Activated CD8-positive, alpha-beta T cell treated with anti-CD3 and anti-CD28 coated beads, Interleukin-2, amount 10 ng/mL, durations not matched to agents 7 days and 5 days (primary cell): ENCODE results near the gene WFIKKN2. TPM values are rescaled to one million over a fixed set of nuclear protein-coding genes. Genes with fewer than 3 reads are reported as not detected.
"Not testable (repeated sequence)": the region's sequence is repeated elsewhere in the genome, so short reads cannot be mapped to it uniquely, and the experiment has no call there.

Experiments
- ATAC-seq: fragments of 150-1000 bp; cut with Tn5 transposase; one replicate; pipeline ENCODE4 v1.10.0; 2021; ENCODE audit warnings: moderate library complexity
- CTCF ChIA-PET: fragments of 350-600 bp; sonication (Branson Sonifier 250); formaldehyde crosslinking; loops from one replicate; lab custom pipeline; 2021; ENCODE audit warnings: antibody characterized with exemption; lab: Charles Lee
- POLR2A ChIA-PET: fragments of 350-600 bp; sonication (Branson Sonifier 250); formaldehyde crosslinking; loops from one replicate; lab custom pipeline; 2021; ENCODE audit warnings: antibody characterized with exemption; lab: Charles Lee
- DNase-seq: peaks from one replicate; pipeline ENCODE4 v3.0.0-alpha.2; 2020
- H3K27ac Mint-ChIP-seq: one replicate; pipeline ENCODE4 v1.8.0; 2021; ENCODE audit warnings: mild to moderate bottlenecking, mixed read lengths
- H3K27me3 Mint-ChIP-seq: one replicate; pipeline ENCODE4 v1.8.0; 2021; ENCODE audit warnings: low read depth, mixed read lengths
- H3K36me3 Mint-ChIP-seq: one replicate; pipeline ENCODE4 v1.8.0; 2021; ENCODE audit warnings: low read depth, mixed read lengths
- H3K4me1 Mint-ChIP-seq: one replicate; pipeline ENCODE4 v1.8.0; 2021; ENCODE audit warnings: low read depth, mixed read lengths
- H3K4me3 Mint-ChIP-seq: one replicate; pipeline ENCODE4 v1.8.0; 2021; ENCODE audit warnings: mild to moderate bottlenecking, mixed read lengths
- H3K9me3 Mint-ChIP-seq: one replicate; pipeline ENCODE4 v1.8.0; 2022; ENCODE audit warnings: mixed read lengths; ENCODE audit not compliant: insufficient read depth
- total RNA-seq, 2 experiments: library from RNA; stranded (reverse); gene quantifications; one replicate each; pipeline ENCODE4 v1.2.3, GENCODE V29; 2021

The WFIKKN2 gene
- total RNA-seq, 2 experiments from 2014 or later, result not detected

DNA sequence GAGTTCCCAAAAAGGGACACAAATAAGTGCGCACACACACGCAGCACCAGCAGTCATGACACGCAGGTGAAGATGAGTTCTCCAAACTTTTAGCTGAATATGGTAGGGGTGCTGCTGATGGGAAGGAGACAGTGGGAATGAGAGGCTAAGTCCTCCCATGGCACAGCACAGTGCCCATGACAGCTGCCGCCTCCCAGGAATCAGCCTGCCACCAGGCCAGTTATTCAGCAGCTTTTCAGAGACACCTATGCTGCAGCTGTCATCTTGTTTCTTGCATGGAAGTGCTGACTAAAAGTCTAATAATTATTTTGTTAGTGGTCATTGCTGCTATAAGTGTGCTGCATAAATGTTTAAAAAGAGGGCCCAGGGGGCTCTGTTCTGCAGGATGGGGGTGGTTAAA is 12.2 kb downstream of the WFIKKN2 start:
- CTCF ChIA-PET, result interaction anchor here (1.8 to 10.3 kb wide), 2 partner anchors 64 to 105 kb away, joined by 6 to 351 read pairs; no protein-coding TSS in a partner anchor
- Mint-ChIP-seq H3K27me3 (no peaks in the 10 kb centered on the region), H3K27ac (no peak overlapping the region), H3K4me1 (peaks cover 11% of the 10 kb centered on the region), H3K9me3 (no peaks in the 10 kb centered on the region), H3K4me3 (no peak overlapping the region), H3K36me3 (no peaks in the 10 kb centered on the region)
- no peak for DNase-seq
- POLR2A ChIA-PET, result no interaction called here
- ATAC-seq, result no peak

DNA sequence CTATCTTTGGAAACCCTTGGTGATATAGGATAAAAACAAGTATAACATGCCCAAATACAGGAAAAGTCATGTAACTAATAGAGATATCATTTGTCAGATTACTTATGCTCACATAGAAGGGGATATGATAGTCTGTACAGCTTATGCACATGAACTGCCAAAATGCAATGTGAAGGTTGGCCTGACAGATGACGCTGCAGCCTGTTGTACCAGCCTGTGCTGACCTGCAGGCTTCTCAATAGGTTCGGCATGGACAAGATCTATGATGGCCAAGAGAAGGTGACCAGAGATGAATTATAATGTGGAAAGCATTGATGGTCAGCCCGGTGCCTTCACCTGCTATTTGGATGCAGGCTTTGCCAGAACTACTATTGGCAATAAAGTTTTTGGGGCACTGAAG is 12.7 kb downstream of the WFIKKN2 start:
- DNase-seq (no peak), ATAC-seq (no peak)
- H3K36me3 Mint-ChIP-seq, result no peaks in the 10 kb centered on the region
- no peak overlapping the region for H3K27ac Mint-ChIP-seq
- no peak overlapping the region for H3K4me3 Mint-ChIP-seq
- H3K27me3 Mint-ChIP-seq, result no peaks in the 10 kb centered on the region
- no peaks in the 10 kb centered on the region for H3K9me3 Mint-ChIP-seq
- peaks cover 15% of the 10 kb centered on the region for H3K4me1 Mint-ChIP-seq
- POLR2A ChIA-PET, result interaction anchor here (1.3 kb wide), 1 partner anchor 11 kb away, joined by 3 read pairs; no protein-coding TSS in a partner anchor
- CTCF ChIA-PET, result interaction anchor here (1.3 to 10.3 kb wide), 4 partner anchors 65 to 153 kb away, joined by 5 to 351 read pairs (median 7); no protein-coding TSS in a partner anchor

DNA sequence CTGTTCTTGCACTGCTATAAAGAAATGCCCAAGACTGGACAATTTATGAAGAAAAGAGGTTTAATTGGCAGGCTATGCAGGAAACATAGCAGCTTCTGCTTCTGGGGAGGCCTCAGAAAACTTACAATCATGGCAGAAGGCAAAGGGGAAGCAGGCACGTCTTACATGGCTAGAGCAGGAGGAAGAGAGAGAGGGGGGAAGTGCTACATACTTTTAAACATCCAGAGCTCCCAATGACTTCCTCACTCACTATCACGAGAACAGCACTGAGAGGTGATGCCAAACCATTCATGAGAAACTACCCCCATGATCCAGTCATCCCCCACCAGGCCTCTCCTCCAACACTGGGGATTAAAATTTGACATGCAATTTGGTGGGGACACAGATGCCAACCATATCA is 13.3 kb downstream of the WFIKKN2 start:
- ATAC-seq (no peak), DNase-seq (no peak)
- CTCF ChIA-PET, result interaction anchor here (1.3 to 10.3 kb wide), 4 partner anchors 63 to 152 kb away, joined by 3 to 351 read pairs (median 6); no protein-coding TSS in a partner anchor
- peaks cover 6% of the 10 kb centered on the region for H3K27me3 Mint-ChIP-seq
- H3K9me3 Mint-ChIP-seq, result no peaks in the 10 kb centered on the region
- H3K27ac Mint-ChIP-seq, result no peak overlapping the region
- no peaks in the 10 kb centered on the region for H3K36me3 Mint-ChIP-seq
- no peak overlapping the region for H3K4me3 Mint-ChIP-seq
- POLR2A ChIA-PET, result interaction anchor here (1.3 kb wide), 1 partner anchor 10 kb away, joined by 3 read pairs; no protein-coding TSS in a partner anchor
- peaks cover 15% of the 10 kb centered on the region for H3K4me1 Mint-ChIP-seq

DNA sequence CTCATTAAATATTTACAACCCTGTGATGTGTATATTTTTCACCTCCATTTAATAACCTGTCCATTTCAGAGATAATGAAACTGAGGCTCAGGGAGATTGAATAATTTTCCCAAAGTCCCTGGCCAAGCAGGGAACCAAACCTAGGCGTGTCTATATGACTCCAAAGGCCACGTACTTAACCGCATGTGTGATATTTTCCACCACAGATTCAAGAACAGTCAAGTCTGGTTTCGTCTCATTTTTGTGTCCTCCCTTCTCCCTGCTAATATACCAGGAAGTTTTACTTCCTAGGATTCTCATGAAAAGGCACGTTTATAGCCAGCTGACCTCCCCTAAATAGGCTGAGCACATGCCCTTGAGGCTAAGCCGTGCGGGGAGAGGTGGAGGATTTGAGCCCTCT is 15.3 kb downstream of the WFIKKN2 start:
- CTCF ChIA-PET, result interaction anchor here (2.7 to 10.3 kb wide), 4 partner anchors 9 to 102 kb away, joined by 8 to 351 read pairs (median 76); partner anchors contain the start of gene TOB1
- no peak for ATAC-seq
- Mint-ChIP-seq H3K27ac (no peak overlapping the region), H3K4me3 (no peak overlapping the region), H3K4me1 (peaks cover 15% of the 10 kb centered on the region), H3K36me3 (no peaks in the 10 kb centered on the region), H3K27me3 (peaks cover 16% of the 10 kb centered on the region), H3K9me3 (no peaks in the 10 kb centered on the region)
- POLR2A ChIA-PET, result interaction anchor here (0.9 kb wide), 1 partner anchor 16 kb away, joined by 3 read pairs; the partner anchor contains the start of gene TOB1
- DNase-seq, result no peak

DNA sequence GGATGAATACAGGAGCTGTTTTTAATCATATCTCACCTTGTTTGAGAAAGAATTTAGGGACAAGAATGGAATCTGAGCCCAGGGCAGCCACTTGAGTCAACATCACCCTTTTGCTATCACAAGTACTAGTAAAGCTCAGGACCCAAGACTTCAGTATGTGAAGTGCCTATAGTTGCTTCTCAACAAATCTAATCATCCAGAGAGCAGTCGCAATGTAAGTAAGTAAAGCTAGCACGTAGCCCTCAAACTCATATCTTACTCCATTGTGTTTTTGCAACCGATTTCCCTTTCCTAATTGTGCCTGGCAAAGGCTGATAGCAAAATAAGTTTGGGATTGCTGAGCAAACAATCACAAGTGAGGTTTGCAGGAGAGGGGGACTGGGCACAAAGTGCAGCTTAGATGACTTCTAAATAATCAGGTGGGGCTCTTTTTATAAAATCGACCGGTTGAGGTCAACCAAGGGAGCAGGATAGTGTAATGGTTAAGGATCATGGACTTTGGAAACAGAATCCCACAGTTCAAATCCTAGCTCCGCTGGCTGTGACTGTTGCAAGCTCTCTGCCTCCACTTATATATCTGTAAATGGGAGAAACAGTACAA is 17.7 kb downstream of the WFIKKN2 start:
- DNase-seq (no peak), ATAC-seq (no peak)
- no peak overlapping the region for H3K4me3 Mint-ChIP-seq
- no peak overlapping the region for H3K27ac Mint-ChIP-seq
- no peaks in the 10 kb centered on the region for H3K36me3 Mint-ChIP-seq
- peaks cover 15% of the 10 kb centered on the region for H3K4me1 Mint-ChIP-seq
- CTCF ChIA-PET, result interaction anchor here (0.8 to 10.3 kb wide), 46 partner anchors 11 to 303 kb away, joined by 3 to 351 read pairs (median 5); partner anchors contain the start of genes NME1 and TOB1
- peaks cover 19% of the 10 kb centered on the region for H3K27me3 Mint-ChIP-seq
- POLR2A ChIA-PET, result interaction anchor here (0.8 to 7.4 kb wide), 5 partner anchors 8 to 104 kb away, joined by 3 to 94 read pairs (median 6); partner anchors contain the start of gene TOB1
- no peaks in the 10 kb centered on the region for H3K9me3 Mint-ChIP-seq

DNA sequence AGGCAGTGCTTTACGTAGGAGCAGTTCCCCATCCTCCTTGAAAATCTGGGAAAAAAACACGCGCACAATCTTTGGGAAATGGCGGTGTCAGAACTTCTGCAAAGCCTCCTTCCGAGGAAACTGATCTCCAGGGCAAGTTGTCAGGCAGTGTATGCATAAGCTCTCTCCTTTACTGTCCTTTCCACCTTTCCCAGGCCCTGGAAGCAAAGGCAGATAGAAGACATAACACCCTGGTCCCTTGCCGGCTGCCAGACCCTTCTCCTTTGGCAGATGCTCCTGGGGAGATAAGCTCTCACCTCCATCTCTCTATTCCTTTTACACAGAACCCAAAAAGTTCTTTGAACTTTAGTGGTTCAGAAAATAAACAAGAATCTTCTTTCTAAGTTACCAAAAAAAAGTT is 18.4 kb downstream of the WFIKKN2 start:
- no peak overlapping the region for H3K27ac Mint-ChIP-seq
- POLR2A ChIA-PET, result interaction anchor here (2.0 to 7.4 kb wide), 2 partner anchors 12 to 91 kb away, joined by 6 to 94 read pairs; partner anchors contain the start of gene TOB1
- no peak overlapping the region for H3K4me3 Mint-ChIP-seq
- H3K4me1 Mint-ChIP-seq, result peaks cover 15% of the 10 kb centered on the region
- no peak for DNase-seq
- CTCF ChIA-PET, result interaction anchor here (0.9 to 10.3 kb wide), 14 partner anchors 10 to 300 kb away, joined by 3 to 351 read pairs (median 14); partner anchors contain the start of genes NME1 and TOB1
- no peaks in the 10 kb centered on the region for H3K9me3 Mint-ChIP-seq
- no peaks in the 10 kb centered on the region for H3K36me3 Mint-ChIP-seq
- H3K27me3 Mint-ChIP-seq, result peaks cover 19% of the 10 kb centered on the region
- ATAC-seq, result no peak

DNA sequence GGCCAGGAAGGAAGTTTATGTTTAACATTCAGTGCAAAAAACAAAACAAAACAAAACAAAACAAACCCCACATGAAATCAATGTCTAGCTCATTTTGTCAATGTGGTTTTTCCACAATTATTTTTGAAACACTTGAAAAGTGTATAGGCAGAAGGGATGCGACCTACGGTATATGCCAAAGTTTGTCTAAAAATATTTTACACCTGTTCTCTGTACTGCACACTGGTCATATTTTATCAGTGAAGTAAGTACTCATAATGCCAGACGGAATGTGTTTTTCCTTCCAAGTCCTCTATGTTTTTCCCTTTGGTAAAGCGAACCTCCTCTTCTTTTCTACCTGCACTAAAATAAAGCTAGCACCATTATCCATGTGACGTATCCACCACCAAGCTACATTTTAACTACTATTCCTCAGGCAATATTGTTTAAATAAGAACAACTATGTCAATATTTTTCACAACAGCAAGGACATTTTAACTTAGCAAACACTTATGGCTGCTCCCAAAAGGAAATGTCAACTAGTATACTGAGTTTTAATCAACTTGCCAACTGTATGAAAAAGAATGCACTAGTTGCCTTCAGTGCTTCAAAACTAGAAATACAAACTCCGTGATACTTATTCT is 20.4 kb downstream of the WFIKKN2 start:
- DNase-seq, result no peak
- H3K27ac Mint-ChIP-seq, result no peak overlapping the region
- no peak overlapping the region for H3K4me3 Mint-ChIP-seq
- POLR2A ChIA-PET, result interaction anchor here (7.4 kb wide), 1 partner anchor 10 kb away, joined by 94 read pairs; the partner anchor contains the start of gene TOB1
- no peak for ATAC-seq
- no peaks in the 10 kb centered on the region for H3K9me3 Mint-ChIP-seq
- peaks cover under 1% of the 10 kb centered on the region for H3K36me3 Mint-ChIP-seq
- H3K27me3 Mint-ChIP-seq, result peaks cover 19% of the 10 kb centered on the region
- peaks cover 15% of the 10 kb centered on the region for H3K4me1 Mint-ChIP-seq
- CTCF ChIA-PET, result interaction anchor here (0.6 to 10.3 kb wide), 5 partner anchors 8 to 104 kb away, joined by 3 to 351 read pairs (median 9); partner anchors contain the start of gene TOB1

DNA sequence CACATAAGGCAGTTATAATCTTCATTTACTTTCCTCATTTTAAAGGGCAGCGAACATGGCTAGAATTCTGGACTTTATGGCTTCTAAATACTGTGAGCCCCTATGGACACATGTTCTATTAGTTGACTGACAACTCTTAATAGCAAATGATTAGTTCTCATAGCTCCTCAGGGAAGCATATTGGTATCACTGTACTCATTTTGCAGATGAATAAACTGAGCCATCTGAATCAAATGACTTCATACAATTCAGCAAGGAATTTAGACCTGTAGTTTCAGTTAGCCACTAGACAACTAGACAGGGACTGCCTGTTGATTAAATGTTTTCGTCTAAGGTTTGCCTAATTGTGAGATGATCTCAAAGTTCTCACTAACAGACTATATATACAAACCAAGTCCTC is 21.0 kb downstream of the WFIKKN2 start:
- Mint-ChIP-seq H3K27ac (no peak overlapping the region), H3K36me3 (peaks cover 4% of the 10 kb centered on the region), H3K4me1 (peaks cover 15% of the 10 kb centered on the region), H3K27me3 (peaks cover 19% of the 10 kb centered on the region), H3K9me3 (no peaks in the 10 kb centered on the region), H3K4me3 (no peak overlapping the region)
- ChIA-PET CTCF (interaction anchor here (1.4 to 10.3 kb wide), 4 partner anchors 7 to 97 kb away, joined by 5 to 351 read pairs (median 65); partner anchors contain the start of gene TOB1), POLR2A (interaction anchor here (7.4 kb wide), 1 partner anchor 9 kb away, joined by 94 read pairs; the partner anchor contains the start of gene TOB1)
- no peak for ATAC-seq
- no peak for DNase-seq

DNA sequence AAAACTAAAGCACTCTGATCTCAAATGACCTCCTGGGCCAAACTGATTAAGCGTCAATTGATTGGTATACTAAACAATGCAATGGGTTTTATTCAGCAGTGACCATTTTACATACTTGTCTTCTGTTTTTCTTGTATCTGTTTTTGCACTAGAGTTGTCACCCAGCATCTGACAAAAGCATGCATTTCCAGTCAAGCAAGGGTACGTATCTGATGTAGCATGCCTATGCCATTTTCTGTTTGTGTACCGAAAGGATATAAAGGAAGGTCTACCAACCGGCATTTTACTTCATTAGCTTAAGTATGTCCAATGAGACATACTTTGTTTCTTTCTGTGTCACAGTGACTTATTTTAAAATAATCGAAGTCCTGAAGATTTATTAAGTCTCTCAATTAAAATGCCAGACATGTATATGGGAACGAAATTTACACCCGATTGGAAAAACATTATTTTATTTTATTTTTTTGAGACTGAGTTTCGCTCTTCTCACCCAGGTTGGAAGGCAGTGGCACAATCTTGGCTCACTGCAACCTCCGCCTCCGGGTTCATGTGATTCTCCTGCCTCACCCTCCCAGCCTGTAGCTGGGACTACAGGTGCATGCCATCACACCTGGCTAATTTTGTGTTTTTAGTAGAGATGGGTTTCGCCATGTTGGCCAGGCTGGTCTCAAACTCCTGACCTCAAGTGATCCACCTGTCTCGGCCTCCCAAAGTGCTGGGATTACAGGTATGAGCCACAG is 23.3 kb downstream of the WFIKKN2 start:
- Mint-ChIP-seq H3K36me3 (peaks cover 20% of the 10 kb centered on the region), H3K4me3 (no peak overlapping the region), H3K9me3 (no peaks in the 10 kb centered on the region), H3K27me3 (peaks cover 14% of the 10 kb centered on the region), H3K27ac (no peak overlapping the region), H3K4me1 (peaks cover 9% of the 10 kb centered on the region)
- ATAC-seq (no peak), DNase-seq (no peak)
- CTCF ChIA-PET, result interaction anchor here (1.0 to 10.9 kb wide), 2 partner anchors 91 to 107 kb away, joined by 3 to 188 read pairs; no protein-coding TSS in a partner anchor
- POLR2A ChIA-PET, result interaction anchor here (1.0 to 7.4 kb wide), 2 partner anchors 7 to 10 kb away, joined by 3 to 94 read pairs; partner anchors contain the start of gene TOB1

DNA sequence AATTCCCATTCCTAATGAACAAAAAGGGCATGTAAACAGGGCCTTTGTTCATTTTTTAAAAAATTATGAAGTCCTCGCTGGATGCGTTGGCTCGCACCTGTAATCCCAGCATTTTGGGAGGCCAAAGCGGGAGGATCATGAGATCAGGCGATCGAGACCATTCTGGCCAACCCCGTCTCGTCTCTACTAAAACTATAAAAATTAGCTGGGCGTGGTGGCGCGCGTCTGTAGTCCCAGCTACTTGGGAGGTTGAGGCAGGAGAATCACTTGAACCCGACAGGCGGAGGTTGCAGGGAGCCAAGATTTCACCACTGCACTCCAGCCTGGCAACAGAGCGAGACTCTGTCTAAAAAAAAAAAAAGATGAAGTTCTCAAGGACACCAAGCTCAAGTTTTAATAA is 24.3 kb downstream of the WFIKKN2 start:
- not testable (repeated sequence) for H3K27ac Mint-ChIP-seq
- ChIA-PET CTCF (interaction anchor here (8.7 to 10.9 kb wide), 2 partner anchors 6 to 90 kb away, joined by 121 to 188 read pairs; no protein-coding TSS in a partner anchor), POLR2A (interaction anchor here (1.0 kb wide), 1 partner anchor 11 kb away, joined by 3 read pairs; no protein-coding TSS in a partner anchor)

More for the DNA sequence above, 24.3 kb downstream of the WFIKKN2 start:
- not testable (repeated sequence) for H3K4me3 Mint-ChIP-seq, H3K9me3 Mint-ChIP-seq, H3K27me3 Mint-ChIP-seq, DNase-seq, ATAC-seq
- peaks cover 24% of the 10 kb centered on the region for H3K36me3 Mint-ChIP-seq
- peaks cover 20% of the 10 kb centered on the region for H3K4me1 Mint-ChIP-seq
